EL (cell line): ENCODE data around the gene PACSIN2.
A peak's percentile ranks its signal among the peaks of the same experiment; 100 is the strongest.

ENCODE experiments used
- DNase-seq: peaks from one replicate; pipeline ENCODE4 v3.0.0-alpha.2; 2016

The PACSIN2 gene

GRCh38 chr22:42855211-42855610, 159.7 kb downstream of the PACSIN2 start:
- DNase-seq, result no peak

GRCh38 chr22:42848941-42849550, 165.9 kb downstream of the PACSIN2 start:
- peak; percentile 59 for DNase-seq

GRCh38 chr22:42847110-42847509, 167.8 kb downstream of the PACSIN2 start:
- no peak for DNase-seq

GRCh38 chr22:42844756-42845155, 170.2 kb downstream of the PACSIN2 start:
- peak; percentile 90 for DNase-seq

- DNase-seq, result peak; percentile 56
Measured at GRCh38 chr22:42842658-42843370, 172.1 kb downstream of the PACSIN2 start.

GRCh38 chr22:42841444-42841843, 173.5 kb downstream of the PACSIN2 start:
- DNase-seq, result peak; percentile 76

- no peak for DNase-seq
Measured at GRCh38 chr22:42837556-42837955, 177.4 kb downstream of the PACSIN2 start.

GRCh38 chr22:42836026-42836425, 178.9 kb downstream of the PACSIN2 start:
- no peak for DNase-seq

GRCh38 chr22:42834177-42834949, 180.6 kb downstream of the PACSIN2 start:
- DNase-seq, result no peak

GRCh38 chr22:42833104-42833503, 181.8 kb downstream of the PACSIN2 start:
- DNase-seq, result no peak

- no peak for DNase-seq
Measured at GRCh38 chr22:42831712-42832111, 183.2 kb downstream of the PACSIN2 start.

GRCh38 chr22:42830161-42830560, 184.8 kb downstream of the PACSIN2 start:
- DNase-seq, result no peak

GRCh38 chr22:42829302-42829701, 185.6 kb downstream of the PACSIN2 start:
- DNase-seq, result no peak

GRCh38 chr22:42825796-42826195, 189.2 kb downstream of the PACSIN2 start:
- no peak for DNase-seq

- DNase-seq, result no peak
Measured at GRCh38 chr22:42821386-42821785, 193.6 kb downstream of the PACSIN2 start.

- peak; percentile 88 for DNase-seq
Measured at GRCh38 chr22:42820045-42820763, 194.7 kb downstream of the PACSIN2 start.
